HG02610 (cell line): ENCODE measurements around the gene ANTKMT.

Source experiments
- ATAC-seq: cut with Tn5 transposase; IDR thresholded peaks from one replicate; pipeline ENCODE4 v1.9.1; 2021; ENCODE audit warnings: mild to moderate bottlenecking, moderate library complexity; ENCODE audit not compliant: unreplicated experiment

Gene ANTKMT, protein sequence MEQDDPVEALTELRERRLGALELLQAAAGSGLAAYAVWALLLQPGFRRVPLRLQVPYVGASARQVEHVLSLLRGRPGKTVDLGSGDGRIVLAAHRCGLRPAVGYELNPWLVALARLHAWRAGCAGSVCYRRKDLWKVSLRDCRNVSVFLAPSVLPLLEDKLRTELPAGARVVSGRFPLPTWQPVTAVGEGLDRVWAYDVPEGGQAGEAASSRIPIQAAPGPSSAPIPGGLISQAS

DNA sequence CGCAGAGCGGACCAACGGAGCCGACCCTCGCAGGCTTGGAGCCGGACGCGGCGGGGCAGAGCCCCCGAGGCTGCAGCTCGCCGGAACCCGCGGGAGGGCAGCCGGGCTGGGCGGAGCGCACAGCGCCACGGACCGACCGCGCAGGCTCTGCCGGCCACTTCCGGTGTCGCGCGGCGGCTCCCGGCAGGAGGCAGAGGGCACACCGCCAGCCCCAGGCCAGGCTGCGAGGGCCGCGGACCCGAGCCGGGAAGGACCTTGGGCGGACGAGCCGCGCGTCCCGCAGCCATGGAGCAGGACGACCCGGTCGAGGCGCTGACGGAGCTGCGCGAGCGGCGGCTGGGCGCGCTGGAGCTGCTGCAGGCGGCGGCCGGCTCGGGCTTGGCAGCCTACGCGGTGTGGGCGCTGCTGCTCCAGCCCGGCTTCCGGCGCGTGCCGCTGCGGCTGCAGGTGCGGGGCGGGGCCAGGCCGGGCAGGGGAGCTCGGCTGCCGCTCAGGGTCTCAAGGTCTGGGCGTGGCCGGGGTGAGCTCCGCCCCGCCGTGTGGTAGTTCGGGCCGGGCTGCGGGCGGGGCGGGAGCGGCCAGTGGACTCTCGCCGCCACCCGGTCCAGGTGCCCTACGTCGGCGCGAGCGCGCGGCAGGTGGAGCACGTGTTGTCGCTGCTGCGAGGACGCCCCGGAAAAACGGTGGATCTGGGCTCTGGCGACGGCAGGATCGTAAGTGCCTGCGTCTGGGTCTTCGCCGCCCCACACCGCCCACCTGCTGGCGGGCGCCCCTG, at the start of gene ANTKMT:
Gene ANTKMT, plus strand, starts transcription at position 157 of the 775 bp plus-strand sequence. Its CDS starts 129 bp downstream, at position 286.
- ATAC-seq = peak; percentile 73

DNA sequence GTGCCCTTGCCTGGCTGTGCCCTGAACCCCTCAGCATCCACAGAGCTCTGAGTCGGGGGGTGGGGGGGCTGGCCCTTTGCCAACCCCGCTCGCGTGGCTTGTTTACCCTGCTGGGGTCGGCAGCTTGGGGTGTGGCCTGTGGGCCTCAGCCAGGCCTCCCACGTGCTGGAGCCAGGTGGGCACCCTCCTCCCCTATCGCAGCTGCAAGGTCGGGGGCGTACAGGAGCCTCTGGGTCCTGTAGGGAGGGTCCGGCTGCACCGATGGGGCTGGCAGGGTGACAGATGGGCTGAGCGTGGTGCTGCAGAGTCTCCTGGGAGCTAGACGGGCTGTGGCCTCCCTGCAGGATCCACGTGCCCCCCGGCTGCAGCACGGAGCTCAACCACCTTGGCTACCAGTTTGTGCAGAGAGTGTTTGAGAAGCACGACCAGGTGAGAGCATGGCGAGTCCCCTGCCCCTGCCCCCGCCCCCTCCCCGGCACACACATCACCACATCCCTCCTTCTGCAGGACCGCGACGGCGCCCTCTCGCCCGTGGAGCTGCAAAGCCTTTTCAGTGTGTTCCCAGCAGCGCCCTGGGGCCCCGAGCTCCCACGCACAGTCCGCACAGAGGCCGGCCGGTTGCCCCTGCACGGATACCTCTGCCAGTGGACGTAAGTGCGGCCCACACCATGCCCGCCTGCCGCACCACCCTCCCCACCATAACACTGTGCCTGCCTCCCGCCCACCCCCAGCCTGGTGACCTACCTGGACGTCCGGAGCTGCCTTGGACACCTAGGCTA, 49.4 kb upstream of the ANTKMT start:
- no peak for ATAC-seq

DNA sequence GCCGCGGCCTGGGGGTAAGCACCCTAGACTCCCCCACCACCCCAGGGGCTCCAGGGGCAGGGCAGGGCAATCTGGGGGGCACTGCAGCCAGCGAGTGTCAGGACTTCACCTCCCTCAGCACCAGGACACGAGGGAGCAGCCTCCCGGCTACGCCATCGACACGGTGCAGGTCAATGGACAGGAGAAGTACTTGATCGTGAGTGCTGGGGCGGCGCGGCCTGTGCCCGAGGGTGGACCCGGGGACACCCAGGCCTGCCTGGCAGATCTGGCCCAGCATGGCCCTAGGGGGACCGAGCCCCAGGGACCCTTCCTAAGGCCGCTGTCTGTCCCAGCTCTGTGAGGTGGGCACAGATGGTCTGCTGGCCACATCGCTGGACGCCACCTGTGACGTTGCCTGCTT, 48.6 kb upstream of the ANTKMT start:
- ATAC-seq = no peak

DNA sequence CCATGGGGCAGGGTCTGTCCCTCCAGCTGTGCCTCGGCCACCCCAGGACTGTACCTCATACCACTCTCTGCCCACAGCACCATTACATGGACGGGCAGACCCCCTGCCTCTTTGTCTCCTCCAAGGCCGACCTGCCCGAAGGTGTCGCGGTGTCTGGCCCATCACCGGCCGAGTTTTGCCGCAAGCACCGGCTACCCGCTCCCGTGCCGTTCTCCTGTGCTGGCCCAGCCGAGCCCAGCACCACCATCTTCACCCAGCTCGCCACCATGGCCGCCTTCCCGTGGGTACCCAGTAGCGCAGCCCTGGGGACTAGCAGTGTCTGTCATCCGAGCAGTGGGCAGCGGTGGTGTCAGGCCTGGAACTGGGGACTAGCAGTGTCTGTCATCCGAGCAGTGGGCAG, 48.1 kb upstream of the ANTKMT start:
- ATAC-seq = no peak

DNA sequence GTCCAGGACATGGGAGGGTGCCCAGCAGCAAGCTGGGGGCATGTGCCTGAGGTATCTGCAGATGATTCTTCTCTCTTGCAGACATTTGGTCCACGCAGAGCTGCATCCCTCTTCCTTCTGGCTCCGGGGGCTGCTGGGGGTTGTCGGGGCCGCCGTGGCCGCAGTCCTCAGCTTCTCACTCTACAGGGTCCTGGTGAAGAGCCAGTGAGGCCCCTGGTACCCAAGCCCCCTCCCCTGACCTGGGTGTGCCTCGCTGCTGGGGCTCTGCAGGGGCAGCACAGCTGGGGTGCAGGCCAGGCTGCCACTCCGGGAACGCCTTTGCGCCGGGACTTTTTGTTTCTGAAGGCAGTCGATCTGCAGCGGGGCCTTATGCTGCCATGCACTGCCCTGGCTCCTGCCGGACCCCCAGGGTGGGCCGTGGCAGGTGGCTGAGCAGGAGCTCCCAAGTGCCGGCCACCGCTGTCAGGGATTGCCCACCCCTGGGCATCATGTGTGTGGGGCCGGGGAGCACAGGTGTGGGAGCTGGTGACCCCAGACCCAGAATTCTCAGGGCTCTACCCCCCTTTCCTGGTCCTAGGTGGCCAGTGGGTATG, 47.5 kb upstream of the ANTKMT start:
- ATAC-seq = no peak

DNA sequence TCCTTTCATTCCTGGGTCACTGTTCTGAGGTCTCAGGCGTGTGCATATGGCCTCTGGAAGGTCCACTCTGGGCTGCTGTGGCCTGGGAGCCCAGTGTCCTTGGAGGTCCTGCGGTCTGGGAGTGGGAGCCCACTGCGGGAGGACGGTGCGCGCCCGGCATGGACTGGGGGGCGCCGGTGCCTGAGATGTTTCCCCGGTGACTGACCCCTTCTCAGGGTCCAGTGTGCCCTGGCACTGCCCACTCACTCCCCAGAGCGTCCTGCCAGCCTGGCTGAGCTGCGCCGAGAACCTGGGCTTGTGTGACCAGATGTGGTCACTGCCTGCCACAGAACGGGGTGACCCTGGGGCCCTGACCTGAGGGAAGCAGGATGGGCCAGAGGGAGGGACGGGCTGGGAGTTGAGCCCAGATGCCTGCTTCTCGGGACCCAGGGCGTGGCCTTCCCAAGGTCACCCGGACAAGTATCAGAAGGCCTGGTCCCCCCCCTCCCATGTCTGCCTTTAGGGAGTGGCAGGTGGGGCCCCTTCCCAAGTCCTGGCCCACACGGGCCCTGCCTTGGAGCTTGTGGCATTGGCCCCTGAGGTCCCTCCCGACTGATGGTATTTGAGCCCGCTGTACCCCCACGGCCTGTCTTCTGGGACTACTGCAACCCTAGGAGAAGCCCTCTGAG, 46.6 kb upstream of the ANTKMT start:
- ATAC-seq = no peak

DNA sequence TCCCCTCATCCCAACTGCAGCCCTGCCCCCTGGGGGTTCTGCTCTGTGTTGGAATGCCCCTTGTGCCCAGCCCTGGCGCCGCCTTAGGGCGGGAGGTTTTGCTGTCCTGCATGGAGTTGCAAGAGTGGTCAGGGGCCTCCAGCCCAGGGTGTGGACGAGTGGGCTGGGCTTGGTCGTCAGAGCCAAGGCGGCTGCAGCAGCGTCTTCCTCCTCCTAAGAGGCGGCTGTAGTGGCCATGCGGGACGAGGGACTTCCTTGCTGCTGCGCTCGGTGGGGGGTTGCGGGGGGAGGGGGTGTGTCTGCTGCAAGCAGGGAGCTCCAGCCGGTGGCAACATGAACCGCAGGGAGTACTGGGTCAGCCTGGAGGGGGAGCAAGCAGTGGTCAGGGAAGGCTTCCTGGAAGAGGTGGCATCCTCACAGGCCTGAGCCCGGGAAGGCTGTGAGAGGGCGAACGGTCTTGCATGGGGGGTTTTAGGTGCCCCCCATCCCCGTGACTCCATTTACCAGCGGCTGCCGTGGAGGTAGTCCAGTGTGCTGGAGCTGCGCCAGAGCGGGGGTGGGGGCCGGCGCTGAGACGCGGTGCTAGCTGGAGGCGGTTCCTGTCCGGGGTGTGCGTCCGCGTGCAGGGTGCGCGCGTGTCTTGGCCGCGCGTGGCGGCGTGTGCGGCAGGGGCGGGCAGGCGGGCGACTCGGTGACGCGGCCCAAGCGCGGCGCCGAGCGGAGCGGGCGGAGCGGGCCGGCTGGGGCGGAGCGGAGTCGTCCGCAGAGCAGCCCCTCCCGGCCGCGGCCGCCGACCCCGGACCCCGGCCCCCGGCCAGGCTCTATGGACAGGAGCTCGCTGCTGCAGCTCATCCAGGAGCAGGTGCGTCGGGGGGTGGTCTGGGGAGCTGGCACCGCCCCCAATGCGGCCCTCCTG, 45.7 kb upstream of the ANTKMT start, which contains the start of gene RHBDL1:
Gene RHBDL1, plus strand, starts transcription at position 704 of the 916 bp plus-strand sequence. Its CDS starts 120 bp downstream, at position 824.
- no peak for ATAC-seq

DNA sequence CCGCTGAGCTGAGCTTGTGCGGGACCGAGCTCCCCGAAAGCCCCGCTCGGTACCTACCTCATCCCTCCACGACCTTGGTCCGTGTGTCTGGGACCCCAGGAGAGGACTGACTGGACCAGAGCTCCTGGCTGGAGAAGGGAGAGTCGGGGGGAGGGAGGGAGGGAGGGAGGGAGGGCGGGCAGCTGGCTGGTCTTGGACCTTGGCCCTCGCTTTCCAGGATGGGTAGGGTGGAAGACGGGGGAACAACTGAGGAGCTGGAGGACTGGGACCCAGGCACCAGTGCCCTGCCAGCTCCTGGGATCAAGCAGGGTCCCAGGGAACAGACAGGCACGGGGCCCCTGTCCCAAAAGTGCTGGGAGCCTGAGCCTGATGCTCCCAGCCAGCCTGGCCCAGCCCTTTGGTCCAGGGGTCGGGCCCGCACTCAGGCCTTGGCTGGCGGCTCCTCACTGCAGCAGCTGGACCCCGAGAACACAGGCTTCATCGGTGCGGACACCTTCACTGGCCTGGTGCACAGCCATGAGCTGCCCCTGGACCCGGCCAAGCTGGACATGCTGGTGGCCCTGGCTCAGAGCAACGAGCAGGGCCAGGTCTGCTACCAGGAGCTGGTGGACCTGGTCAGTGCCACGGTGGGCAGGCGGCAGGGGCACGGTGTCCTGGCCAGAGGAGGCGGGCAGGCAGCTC, 44.9 kb upstream of the ANTKMT start:
- no peak for ATAC-seq

DNA sequence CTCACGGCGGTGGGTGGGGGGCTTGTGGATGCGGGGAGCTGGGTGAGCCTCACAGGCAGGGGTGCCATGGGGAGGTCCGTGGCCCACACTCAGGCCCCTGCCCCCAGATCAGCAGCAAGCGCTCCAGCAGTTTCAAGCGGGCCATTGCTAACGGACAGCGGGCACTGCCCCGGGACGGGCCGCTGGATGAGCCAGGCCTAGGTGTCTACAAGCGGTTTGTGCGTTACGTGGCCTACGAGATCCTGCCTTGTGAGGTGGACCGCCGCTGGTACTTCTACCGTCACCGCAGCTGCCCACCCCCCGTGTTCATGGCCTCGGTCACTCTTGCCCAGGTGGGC, 44.4 kb upstream of the ANTKMT start:
- no peak for ATAC-seq

DNA sequence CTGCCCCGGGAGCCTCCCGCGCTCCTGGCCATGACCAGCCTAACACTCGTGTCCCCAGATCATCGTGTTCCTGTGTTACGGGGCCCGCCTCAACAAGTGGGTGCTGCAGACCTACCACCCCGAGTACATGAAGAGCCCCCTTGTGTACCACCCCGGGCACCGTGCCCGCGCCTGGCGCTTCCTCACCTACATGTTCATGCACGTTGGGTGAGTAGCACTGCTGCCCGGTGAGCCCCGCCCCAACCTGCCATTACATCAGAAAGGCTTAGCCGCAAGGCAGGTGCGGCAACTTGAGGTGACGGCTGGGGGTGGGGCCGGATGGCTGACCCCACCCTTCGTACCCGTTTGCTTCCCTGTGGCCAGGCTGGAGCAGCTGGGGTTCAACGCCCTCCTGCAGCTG, 44.0 kb upstream of the ANTKMT start:
- no peak for ATAC-seq

DNA sequence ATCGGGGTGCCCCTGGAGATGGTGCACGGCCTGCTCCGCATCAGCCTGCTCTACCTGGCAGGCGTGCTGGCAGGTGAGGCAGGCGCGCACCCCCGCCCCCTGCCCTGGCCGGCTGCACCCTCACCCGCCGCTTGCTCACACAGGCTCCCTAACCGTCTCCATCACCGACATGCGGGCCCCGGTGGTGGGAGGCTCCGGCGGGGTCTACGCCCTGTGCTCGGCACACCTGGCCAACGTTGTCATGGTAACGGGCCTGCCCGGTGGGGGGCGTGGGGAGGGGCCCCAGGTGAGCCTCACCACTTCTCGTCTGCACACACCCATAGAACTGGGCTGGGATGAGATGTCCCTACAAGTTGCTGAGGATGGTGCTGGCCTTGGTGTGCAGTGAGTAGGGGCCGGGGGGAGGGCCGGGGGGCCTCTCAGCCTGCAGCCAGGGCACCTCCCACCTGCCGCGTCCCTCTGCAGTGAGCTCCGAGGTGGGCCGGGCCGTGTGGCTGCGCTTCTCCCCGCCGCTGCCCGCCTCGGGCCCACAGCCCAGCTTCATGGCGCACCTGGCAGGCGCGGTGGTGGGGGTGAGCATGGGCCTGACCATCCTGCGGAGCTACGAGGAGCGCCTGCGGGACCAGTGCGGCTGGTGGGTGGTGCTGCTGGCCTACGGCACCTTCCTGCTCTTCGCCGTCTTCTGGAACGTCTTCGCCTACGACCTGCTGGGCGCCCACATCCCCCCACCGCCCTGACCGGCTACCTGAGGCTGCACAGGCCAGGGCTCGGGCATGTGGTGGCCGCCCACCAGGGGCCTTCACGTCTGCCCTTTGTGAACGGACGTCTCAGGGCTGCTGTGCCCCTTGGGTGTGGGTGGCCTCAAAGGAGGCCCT, 43.4 kb upstream of the ANTKMT start:
- ATAC-seq = no peak

DNA sequence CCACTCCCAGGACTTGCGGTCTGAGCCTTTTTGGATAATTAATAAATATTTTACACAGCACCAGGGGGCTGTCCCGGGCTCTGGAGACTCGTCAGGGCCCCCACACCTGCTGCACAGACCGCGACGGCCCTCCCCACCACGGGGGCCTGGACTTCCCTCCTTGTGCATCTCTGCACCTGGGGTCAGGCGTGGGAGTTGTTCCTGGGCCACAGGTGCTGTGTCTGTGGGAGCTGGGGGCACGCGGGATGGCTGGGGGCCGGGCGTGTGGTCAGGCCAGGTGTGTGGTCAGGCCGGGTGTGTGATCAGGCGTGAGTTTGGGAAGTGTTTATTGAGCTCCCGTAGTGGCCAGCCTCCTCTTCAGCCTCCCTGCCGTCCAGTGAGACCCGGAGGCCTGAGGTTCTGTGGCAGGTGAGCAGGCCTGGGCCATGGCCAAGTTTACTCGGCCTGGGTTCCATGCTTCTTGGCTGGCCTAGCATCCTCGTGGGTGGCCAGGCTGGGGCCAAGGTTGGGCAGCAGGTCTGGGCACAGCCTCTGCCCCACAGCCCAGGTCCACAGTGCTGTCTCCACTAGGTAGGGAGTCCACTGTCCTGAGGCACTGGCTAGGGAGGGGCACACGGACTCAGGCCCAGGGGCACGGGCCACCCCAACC, 42.6 kb upstream of the ANTKMT start:
- ATAC-seq = no peak

DNA sequence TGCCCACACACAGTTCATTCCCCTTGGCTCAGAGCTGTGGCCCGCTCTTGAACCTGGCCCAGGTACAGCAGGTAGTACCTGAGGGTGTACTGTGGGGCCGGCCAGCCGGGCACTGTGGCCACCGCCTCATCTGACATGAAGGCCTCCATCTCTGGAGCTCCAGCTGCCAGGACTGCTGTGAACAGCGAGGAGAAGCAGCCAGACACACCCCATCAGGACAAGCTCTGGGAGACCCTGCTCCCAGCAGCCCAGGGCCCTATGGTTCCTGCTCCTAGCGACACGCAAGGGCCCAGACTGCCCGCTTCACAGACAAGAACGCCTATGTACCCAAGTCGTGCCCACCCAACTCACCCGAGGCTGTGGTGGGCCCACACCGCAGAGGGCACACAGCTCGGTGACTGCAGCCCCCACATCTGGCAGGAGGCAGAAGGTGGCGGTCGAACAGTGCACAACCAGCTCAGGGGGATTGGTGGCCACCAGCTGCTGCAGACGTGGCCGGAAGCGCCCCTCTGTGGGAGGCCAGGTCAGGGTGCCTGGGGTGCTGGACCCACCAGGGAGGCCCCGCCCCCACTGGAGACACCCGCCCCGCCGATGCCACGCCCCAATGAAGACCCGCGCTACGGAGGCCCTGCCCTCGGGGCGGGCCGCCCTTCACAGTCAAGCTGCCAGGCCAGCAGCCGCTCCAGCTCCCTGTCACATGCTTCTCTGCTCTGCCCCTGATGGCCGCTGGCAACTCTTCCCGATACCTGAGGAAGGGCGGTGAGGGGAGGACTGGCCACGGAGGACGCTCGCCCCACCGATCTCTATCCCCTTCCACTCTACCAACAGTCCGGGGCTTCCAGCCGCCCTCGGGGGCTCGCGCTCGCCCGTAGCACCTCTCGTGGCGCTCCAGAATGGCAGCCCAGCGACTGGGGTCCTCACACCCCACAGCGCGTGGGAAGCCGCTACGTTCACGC, 41.8 kb upstream of the ANTKMT start:
- no peak for ATAC-seq

DNA sequence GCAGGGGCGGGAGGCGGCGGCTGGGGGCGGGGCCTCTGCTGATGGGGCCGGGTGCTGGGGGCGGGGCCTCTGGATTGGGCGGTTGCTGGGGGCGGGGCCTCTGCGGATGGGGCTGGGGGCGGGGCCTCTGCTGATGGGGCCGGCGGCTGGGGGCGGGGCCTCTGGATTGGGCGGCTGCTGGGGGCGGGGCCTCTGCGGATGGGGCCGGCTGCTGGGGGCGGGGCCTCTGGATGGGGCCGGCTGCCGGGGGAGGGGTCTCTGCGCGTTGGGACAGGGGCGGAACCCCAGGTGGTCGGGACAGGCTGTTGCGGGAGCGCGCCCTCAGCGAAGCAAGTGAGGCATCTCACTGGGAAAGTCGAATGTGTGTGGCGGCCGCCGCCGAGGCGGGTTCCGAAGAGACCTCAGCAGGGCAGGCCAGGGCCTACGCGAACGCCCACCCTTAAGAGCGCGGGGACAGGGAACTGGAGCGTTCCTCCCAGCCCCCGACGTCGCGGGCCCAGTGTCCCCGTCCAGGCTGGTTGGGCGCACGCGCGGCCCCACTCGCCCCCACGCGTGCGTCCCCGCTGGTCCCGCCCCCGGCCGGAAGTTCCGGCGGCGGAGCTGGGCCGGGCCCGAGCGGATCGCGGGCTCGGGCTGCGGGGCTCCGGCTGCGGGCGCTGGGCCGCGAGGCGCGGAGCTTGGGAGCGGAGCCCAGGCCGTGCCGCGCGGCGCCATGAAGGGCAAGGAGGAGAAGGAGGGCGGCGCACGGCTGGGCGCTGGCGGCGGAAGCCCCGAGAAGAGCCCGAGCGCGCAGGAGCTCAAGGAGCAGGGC, 40.9 kb upstream of the ANTKMT start, which contains the start of gene STUB1:
Gene STUB1, plus strand, starts transcription at position 597 of the 811 bp plus-strand sequence. Its CDS starts 116 bp downstream, at position 713.
- ATAC-seq = peak; percentile 34

DNA sequence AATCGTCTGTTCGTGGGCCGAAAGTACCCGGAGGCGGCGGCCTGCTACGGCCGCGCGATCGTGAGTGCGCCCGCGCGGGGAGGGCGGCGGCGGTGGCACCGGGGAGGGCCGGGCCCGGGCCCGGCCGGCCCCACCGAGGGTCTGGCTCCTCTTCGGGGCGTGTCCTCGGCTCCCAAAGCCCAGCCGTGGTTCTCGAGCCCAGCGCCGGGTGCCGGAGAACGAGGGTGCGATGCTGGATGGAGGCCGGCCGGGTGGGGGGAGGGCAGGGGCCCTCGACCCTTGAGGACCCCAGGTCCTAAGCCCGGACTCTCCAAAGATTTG, 40.4 kb upstream of the ANTKMT start:
- ATAC-seq = no peak
